22Rv1 (cell line): Measurements from ENCODE around the gene MYLK.

Source experiments
- H3K27ac ChIP-seq: fragments of 450-650 bp; 2 replicates; pipeline ENCODE4 v1.5.1; 2017
- ZFX ChIP-seq: fragments of 450-650 bp; IDR thresholded peaks from 2 replicates; pipeline ENCODE4 v1.6.1; 2017; ENCODE audit warnings: antibody characterized with exemption, borderline replicate concordance
- TF ChIP-seq, protein P1 (sequence below): fragments of 450-650 bp; IDR thresholded peaks from 2 replicates; pipeline ENCODE4 v1.5.1; 2017; ENCODE audit warnings: mild to moderate bottlenecking

Gene MYLK

DNA sequence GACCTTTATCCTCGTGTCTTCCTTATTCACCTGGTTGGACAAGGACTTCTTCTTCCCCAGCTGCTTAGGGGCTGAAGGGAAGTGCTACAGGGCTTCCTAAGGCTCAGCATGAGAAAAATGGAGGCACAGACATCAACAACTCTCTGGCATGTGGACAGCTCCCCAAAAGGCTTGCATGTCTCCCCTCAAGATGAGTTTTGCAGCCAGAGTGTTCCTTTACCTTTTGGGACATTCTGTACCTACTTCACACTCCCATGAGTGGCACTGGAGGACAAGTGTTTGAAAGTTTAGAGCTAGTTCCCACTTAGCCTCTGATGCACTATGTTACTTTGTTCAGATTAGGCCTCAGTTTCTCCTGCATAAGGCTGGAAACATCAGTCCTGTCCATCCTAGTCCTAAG, 222.2 kb downstream of the MYLK start:
- H3K27ac ChIP-seq, result no peak overlapping the region
- TF ChIP-seq, protein P1, sequence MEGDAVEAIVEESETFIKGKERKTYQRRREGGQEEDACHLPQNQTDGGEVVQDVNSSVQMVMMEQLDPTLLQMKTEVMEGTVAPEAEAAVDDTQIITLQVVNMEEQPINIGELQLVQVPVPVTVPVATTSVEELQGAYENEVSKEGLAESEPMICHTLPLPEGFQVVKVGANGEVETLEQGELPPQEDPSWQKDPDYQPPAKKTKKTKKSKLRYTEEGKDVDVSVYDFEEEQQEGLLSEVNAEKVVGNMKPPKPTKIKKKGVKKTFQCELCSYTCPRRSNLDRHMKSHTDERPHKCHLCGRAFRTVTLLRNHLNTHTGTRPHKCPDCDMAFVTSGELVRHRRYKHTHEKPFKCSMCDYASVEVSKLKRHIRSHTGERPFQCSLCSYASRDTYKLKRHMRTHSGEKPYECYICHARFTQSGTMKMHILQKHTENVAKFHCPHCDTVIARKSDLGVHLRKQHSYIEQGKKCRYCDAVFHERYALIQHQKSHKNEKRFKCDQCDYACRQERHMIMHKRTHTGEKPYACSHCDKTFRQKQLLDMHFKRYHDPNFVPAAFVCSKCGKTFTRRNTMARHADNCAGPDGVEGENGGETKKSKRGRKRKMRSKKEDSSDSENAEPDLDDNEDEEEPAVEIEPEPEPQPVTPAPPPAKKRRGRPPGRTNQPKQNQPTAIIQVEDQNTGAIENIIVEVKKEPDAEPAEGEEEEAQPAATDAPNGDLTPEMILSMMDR, result no peak
- no peak for TF ChIP-seq ZFX

DNA sequence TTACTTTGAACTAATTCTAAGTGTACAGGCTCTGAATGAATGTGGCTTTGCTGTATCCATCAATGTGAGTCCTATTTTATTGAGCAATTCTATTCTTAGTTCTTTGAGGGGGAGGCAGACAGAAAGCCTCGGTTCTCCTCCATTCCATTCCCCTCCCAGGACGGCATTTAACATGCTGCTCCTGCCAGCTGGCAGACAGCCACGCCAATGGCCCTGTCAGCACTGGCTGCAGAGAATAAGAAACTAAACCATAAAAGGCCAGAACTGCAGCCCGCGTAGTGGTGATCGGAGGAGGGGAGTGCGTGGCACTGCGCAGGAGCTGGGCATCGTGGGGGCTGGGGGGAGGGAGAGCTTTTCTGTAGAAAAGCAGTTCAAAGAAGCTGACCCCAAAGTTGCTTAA, 223.2 kb downstream of the MYLK start:
- TF ChIP-seq, protein P1, result no peak
- no peak for TF ChIP-seq ZFX
- no peak overlapping the region for H3K27ac ChIP-seq

DNA sequence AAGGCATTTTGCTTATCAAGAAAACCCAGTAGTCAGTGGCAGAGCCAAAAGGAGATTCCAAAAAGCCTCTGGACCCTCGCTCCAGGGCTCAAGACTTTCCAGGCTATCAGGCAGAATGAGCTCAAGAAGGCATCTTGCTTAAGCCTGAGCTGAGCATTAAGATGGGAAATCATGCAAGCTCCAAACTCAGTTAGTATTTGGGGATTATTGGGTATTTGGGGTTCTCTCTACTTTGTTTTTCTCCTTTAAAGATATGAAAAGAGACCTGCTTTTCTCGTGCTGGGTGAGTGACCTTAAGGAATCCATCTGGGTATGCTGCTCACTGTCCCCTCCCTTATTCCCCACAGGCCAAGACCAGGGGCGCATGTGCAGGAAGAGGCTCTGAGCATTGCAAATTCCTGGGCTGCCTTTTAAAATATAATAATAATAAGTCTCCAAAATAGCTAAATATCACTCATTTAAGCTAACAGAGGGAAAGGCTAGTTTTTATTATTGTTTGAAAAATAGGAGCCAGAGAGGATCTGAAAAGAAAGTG, 223.9 kb downstream of the MYLK start:
- no peak overlapping the region for H3K27ac ChIP-seq
- TF ChIP-seq, protein P1, result no peak
- TF ChIP-seq ZFX, result no peak

DNA sequence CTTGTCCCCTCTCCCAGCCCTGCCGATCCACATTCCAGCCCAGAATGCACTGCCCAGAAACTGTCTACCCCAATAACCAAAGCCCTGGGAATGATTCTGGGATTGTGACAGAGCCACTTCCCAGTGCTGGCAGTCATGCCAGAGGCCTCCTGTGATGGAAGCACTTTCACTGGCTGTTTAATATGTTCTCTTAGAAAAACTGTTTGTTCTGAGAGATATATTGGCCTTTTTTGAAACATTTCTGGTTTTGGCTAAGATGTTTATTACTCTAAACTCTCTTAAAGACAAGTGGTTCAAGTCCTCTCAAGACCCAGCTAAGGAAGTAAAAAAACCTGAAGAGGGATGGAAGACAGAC, 225.3 kb downstream of the MYLK start:
- TF ChIP-seq, protein P1, result no peak
- TF ChIP-seq ZFX, result no peak

DNA sequence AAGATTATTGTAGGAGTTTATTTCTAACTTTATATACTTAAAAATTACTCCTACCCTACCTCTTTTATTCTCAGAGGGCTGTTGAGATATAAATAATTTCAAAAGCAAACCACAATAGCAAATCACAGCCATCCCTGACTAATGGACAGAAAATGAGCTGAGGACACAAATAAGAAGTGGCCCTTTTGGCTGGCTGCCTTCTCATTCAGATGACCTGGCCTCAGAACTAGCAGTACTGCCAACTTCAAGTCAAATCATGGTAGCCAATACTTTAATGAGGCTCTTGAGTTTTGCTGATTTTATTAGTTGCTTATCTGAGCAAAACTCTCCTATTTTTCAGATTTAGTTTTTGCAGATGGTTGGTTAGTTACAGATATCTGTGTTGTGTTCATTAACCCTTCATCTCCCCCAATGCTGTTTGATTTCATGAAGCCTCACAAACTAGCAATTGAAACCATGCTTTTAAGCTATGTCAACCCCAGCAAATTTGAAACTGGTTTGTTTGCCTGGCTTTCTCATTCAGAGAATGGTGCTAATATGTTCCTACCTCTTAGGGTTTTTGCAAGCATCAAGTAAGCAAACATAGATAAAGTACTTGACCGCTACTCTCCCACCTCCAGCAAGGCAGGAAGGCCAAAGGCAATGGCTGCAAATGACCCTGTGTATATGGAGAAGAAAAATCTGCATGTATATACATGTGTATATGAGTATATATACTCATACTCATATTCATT, 225.8 kb downstream of the MYLK start:
- no peak overlapping the region for H3K27ac ChIP-seq
- TF ChIP-seq ZFX, result no peak
- TF ChIP-seq, protein P1, result no peak

More for the DNA sequence above, 225.3 kb downstream of the MYLK start:
- no peak overlapping the region for H3K27ac ChIP-seq

DNA sequence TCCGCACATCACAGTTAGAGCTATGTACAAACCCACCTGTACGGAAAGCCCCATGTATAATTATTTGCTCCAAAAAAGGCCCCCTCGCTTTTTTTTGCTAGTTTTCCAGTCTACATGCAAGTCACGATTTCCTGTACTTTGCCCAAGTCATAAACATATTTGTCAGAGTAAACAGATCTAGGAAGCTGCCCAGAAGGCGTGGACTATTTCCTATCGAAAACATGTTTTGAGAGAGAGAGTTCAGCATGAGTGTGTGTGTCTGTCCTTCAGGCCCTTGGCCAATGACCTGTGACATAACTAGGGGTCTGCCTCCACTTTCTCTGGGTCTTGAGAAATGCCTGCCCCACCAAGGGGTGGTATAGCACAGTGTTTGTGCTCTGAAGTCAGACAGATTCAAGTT, 226.6 kb downstream of the MYLK start:
- no peak for TF ChIP-seq ZFX
- TF ChIP-seq, protein P1, result no peak
- no peak overlapping the region for H3K27ac ChIP-seq

DNA sequence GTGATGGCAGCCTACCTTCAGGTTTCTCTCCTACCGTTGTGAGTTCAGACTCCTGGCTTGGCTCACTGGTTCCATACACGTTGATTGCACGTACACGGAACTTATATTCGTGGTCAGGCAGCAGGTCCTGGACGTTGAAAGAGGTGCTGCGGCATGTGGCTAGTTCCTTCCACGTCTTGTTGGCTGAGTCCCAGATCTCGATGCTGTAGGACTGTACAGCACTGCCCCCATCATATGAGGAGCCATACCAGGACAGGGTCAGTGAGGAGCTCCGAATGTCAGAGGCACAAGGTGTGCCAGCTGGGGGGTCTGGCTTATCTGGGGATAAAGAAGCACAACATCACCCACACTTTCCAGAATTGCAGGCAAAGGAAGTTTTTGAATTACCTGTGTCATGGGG, 227.0 kb downstream of the MYLK start:
- no peak for TF ChIP-seq ZFX
- TF ChIP-seq, protein P1, result no peak

More for the DNA sequence above, 227.0 kb downstream of the MYLK start:
- no peak overlapping the region for H3K27ac ChIP-seq
